ENCODE results near the gene NRDE2.
"Not testable (repeated sequence)": the region's sequence is repeated elsewhere in the genome, so short reads cannot be mapped to it uniquely, and the experiment has no call there.

The NRDE2 gene

GRCh38 chr14:90356925-90357324 is 25.2 kb upstream of the NRDE2 start:
- no peak for DNase-seq
- TF ChIP-seq GATA1 (IDR thresholded peaks at IDR 0.05; ENCODE audit: low read depth, low read length) (no peak), POLR2A (IDR thresholded peaks at IDR 0.05; ENCODE audit: low read length) (no peak)

- no peak for TF ChIP-seq POLR2A (IDR thresholded peaks at IDR 0.05; ENCODE audit: low read length)
- TF ChIP-seq GATA1 (IDR thresholded peaks at IDR 0.05; ENCODE audit: low read depth, low read length): no peak
- no peak for DNase-seq
Observed at GRCh38 chr14:90355540-90356518, 24.1 kb upstream of the NRDE2 start.

GRCh38 chr14:90354551-90355298 is 23.0 kb upstream of the NRDE2 start:
- no peak for DNase-seq
- TF ChIP-seq POLR2A (IDR thresholded peaks at IDR 0.05; ENCODE audit: low read length) (no peak), GATA1 (IDR thresholded peaks at IDR 0.05; ENCODE audit: low read depth, low read length) (no peak)

GRCh38 chr14:90349739-90350138 is 18.0 kb upstream of the NRDE2 start:
- no peak for TF ChIP-seq POLR2A (IDR thresholded peaks at IDR 0.05; ENCODE audit: low read length)
- TF ChIP-seq GATA1 (IDR thresholded peaks at IDR 0.05; ENCODE audit: low read depth, low read length): no peak
- DNase-seq: no peak

- TF ChIP-seq POLR2A (IDR thresholded peaks at IDR 0.05; ENCODE audit: low read length): no peak
- TF ChIP-seq GATA1 (IDR thresholded peaks at IDR 0.05; ENCODE audit: low read depth, low read length): no peak
- DNase-seq: no peak
Observed at GRCh38 chr14:90348270-90348669, 16.5 kb upstream of the NRDE2 start.

GRCh38 chr14:90345239-90345557 is 13.5 kb upstream of the NRDE2 start:
- TF ChIP-seq POLR2A (IDR thresholded peaks at IDR 0.05; ENCODE audit: low read length): no peak
- DNase-seq: no peak

- no peak for DNase-seq
- TF ChIP-seq GATA1 (IDR thresholded peaks at IDR 0.05; ENCODE audit: low read depth, low read length): no peak
- no peak for TF ChIP-seq POLR2A (IDR thresholded peaks at IDR 0.05; ENCODE audit: low read length)
Observed at GRCh38 chr14:90344331-90345238, 12.8 kb upstream of the NRDE2 start.

- no peak for DNase-seq
- TF ChIP-seq POLR2A (IDR thresholded peaks at IDR 0.05; ENCODE audit: low read length): no peak
- no peak for TF ChIP-seq GATA1 (IDR thresholded peaks at IDR 0.05; ENCODE audit: low read depth, low read length)
Observed at GRCh38 chr14:90342327-90342726, 10.6 kb upstream of the NRDE2 start.

GRCh38 chr14:90341784-90342183 is 10.0 kb upstream of the NRDE2 start:
- no peak for TF ChIP-seq GATA1 (IDR thresholded peaks at IDR 0.05; ENCODE audit: low read depth, low read length)
- no peak for DNase-seq

GRCh38 chr14:90341232-90341631 is 9.5 kb upstream of the NRDE2 start:
- DNase-seq: not testable (repeated sequence)

- TF ChIP-seq GATA1 (IDR thresholded peaks at IDR 0.05; ENCODE audit: low read depth, low read length) (no peak), POLR2A (IDR thresholded peaks at IDR 0.05; ENCODE audit: low read length) (no peak)
- DNase-seq: no peak
Observed at GRCh38 chr14:90336985-90337384, 5.2 kb upstream of the NRDE2 start.

GRCh38 chr14:90336401-90336800 is 4.7 kb upstream of the NRDE2 start:
- no peak for DNase-seq
- TF ChIP-seq GATA1 (IDR thresholded peaks at IDR 0.05; ENCODE audit: low read depth, low read length): no peak
- TF ChIP-seq POLR2A (IDR thresholded peaks at IDR 0.05; ENCODE audit: low read length): no peak

GRCh38 chr14:90332271-90332584 is 487 bp upstream of the NRDE2 start:
- DNase-seq: no peak
- TF ChIP-seq POLR2A (IDR thresholded peaks at IDR 0.05; ENCODE audit: low read length): no peak
- TF ChIP-seq GATA1 (IDR thresholded peaks at IDR 0.05; ENCODE audit: low read depth, low read length): no peak
